Epidermal melanocyte (primary cell): Measurements from ENCODE around the gene KCTD5.
"Not testable (repeated sequence)": the region's sequence is repeated elsewhere in the genome, so short reads cannot be mapped to it uniquely, and the experiment has no call there.

Source experiments
- DNase-seq: peaks from one replicate; pipeline ENCODE4 v3.0.0; 2011; ENCODE audit warnings: low spot score; ENCODE audit not compliant: insufficient read length

Gene KCTD5

GRCh38 chr16:2671741-2672140, 10.6 kb upstream of the KCTD5 start:
- no peak for DNase-seq

GRCh38 chr16:2673066-2673999, 9.0 kb upstream of the KCTD5 start:
- DNase-seq, result peak; percentile 75

- DNase-seq, result no peak
Observed at GRCh38 chr16:2675021-2675420, 7.3 kb upstream of the KCTD5 start.

GRCh38 chr16:2675714-2676113, 6.6 kb upstream of the KCTD5 start:
- no peak for DNase-seq

- peak; percentile 6 for DNase-seq
Observed at GRCh38 chr16:2676937-2677336, 5.4 kb upstream of the KCTD5 start.

GRCh38 chr16:2678206-2678965, 3.9 kb upstream of the KCTD5 start:
- DNase-seq, result not testable (repeated sequence)

GRCh38 chr16:2679902-2680301, 2.4 kb upstream of the KCTD5 start:
- DNase-seq, result peak; percentile 7

- DNase-seq, result not testable (repeated sequence)
Observed at GRCh38 chr16:2680360-2680759, 2.0 kb upstream of the KCTD5 start.

GRCh38 chr16:2683041-2683440, 718 bp downstream of the KCTD5 start:
- peak; percentile 8 for DNase-seq

GRCh38 chr16:2686075-2686474, 3.8 kb downstream of the KCTD5 start:
- DNase-seq, result not testable (repeated sequence)

GRCh38 chr16:2686912-2687507, 4.7 kb downstream of the KCTD5 start:
- peak; percentile 5 for DNase-seq

GRCh38 chr16:2687531-2688308, 5.4 kb downstream of the KCTD5 start:
- DNase-seq, result peak; percentile 12

GRCh38 chr16:2689422-2689821, 7.1 kb downstream of the KCTD5 start:
- not testable (repeated sequence) for DNase-seq

GRCh38 chr16:2689968-2690801, 7.9 kb downstream of the KCTD5 start:
- no peak for DNase-seq

GRCh38 chr16:2690852-2691251, 8.5 kb downstream of the KCTD5 start:
- DNase-seq, result peak; percentile 3

GRCh38 chr16:2691491-2692248, 9.3 kb downstream of the KCTD5 start:
- peak; percentile 8 for DNase-seq

GRCh38 chr16:2692251-2692947, 10.1 kb downstream of the KCTD5 start:
- no peak for DNase-seq

- peak; percentile 40 for DNase-seq
Observed at GRCh38 chr16:2692948-2693651, 10.8 kb downstream of the KCTD5 start.
